H1 (cell line): ENCODE measurements around the gene STK33.

ENCODE experiments used
- CEBPB ChIP-seq: IDR thresholded peaks from 2 replicates; pipeline ENCODE4 v1.6.1; 2012; ENCODE audit warnings: low read depth, low read length
- GTF2F1 ChIP-seq: IDR thresholded peaks from 2 replicates; pipeline ENCODE4 v1.6.1; 2012; ENCODE audit warnings: low read depth, low read length, improper control_type of control experiment, borderline replicate concordance
- MAFK ChIP-seq: IDR thresholded peaks from 2 replicates; pipeline ENCODE4 v1.6.1; 2012; ENCODE audit warnings: low read depth, mild to moderate bottlenecking, improper control_type of control experiment, low read length
- SP2 ChIP-seq: IDR thresholded peaks from 2 replicates; pipeline ENCODE4 v1.6.1; 2012; ENCODE audit warnings: mild to moderate bottlenecking, low read length, inconsistent platforms
- SP4 ChIP-seq: IDR thresholded peaks from 2 replicates; pipeline ENCODE4 v1.6.1; 2012; ENCODE audit warnings: low read length, inconsistent platforms
- YY1 ChIP-seq: IDR thresholded peaks from 2 replicates; pipeline ENCODE4 v1.6.1; 2011; ENCODE audit warnings: low read depth, mild to moderate bottlenecking, low read length
- TF ChIP-seq, protein P1 (sequence below), 3 experiments: IDR thresholded peaks; 1 replicate in 2 of 3; 2 replicates in 1 of 3; pipeline versions ENCODE4 v1.5.1 to v1.6.1; 2011; ENCODE audit warnings: low read length in 3 of 3, mild to moderate bottlenecking in 3 of 3, inconsistent platforms in 2 of 3, low read depth in 1 of 3, moderate library complexity in 1 of 3; ENCODE audit not compliant: insufficient read depth in 1 of 3; ENCODE audit errors: control extremely low read depth in 1 of 3

DNA sequence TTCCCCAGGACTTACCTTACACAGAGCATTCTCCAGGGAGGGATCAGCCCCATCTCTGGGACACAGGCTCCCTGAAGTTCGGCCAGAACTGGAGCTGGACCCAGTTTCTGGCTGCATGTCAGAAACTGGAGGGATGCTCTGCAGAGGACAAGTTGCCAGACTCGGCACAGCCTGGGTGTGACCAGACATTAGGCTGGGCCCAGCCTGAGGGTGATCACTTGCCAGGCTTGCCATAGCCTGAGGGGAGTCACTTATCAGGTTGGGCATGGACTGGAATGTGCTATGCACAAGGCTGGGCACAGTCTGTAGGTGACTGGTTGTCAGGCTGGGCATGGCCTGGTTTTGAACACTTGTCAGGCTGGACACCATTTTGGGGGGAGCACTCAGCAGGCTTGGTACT lies 30.7 kb upstream of the STK33 start:
- TF ChIP-seq, protein P1, sequence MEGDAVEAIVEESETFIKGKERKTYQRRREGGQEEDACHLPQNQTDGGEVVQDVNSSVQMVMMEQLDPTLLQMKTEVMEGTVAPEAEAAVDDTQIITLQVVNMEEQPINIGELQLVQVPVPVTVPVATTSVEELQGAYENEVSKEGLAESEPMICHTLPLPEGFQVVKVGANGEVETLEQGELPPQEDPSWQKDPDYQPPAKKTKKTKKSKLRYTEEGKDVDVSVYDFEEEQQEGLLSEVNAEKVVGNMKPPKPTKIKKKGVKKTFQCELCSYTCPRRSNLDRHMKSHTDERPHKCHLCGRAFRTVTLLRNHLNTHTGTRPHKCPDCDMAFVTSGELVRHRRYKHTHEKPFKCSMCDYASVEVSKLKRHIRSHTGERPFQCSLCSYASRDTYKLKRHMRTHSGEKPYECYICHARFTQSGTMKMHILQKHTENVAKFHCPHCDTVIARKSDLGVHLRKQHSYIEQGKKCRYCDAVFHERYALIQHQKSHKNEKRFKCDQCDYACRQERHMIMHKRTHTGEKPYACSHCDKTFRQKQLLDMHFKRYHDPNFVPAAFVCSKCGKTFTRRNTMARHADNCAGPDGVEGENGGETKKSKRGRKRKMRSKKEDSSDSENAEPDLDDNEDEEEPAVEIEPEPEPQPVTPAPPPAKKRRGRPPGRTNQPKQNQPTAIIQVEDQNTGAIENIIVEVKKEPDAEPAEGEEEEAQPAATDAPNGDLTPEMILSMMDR (IDR thresholded peaks at IDR 0.05; ENCODE audit: control extremely low read depth in 1 of 3, insufficient read depth in 1 of 3, low read depth in 1 of 3, low read length in 3 of 3): no peak
- TF ChIP-seq CEBPB: no peak
- no peak for TF ChIP-seq GTF2F1
- TF ChIP-seq YY1: no peak
- TF ChIP-seq MAFK: no peak
- TF ChIP-seq SP4: no peak
- no peak for TF ChIP-seq SP2
